Measurements from ENCODE around the gene GFRA1.

The GFRA1 gene

DNA sequence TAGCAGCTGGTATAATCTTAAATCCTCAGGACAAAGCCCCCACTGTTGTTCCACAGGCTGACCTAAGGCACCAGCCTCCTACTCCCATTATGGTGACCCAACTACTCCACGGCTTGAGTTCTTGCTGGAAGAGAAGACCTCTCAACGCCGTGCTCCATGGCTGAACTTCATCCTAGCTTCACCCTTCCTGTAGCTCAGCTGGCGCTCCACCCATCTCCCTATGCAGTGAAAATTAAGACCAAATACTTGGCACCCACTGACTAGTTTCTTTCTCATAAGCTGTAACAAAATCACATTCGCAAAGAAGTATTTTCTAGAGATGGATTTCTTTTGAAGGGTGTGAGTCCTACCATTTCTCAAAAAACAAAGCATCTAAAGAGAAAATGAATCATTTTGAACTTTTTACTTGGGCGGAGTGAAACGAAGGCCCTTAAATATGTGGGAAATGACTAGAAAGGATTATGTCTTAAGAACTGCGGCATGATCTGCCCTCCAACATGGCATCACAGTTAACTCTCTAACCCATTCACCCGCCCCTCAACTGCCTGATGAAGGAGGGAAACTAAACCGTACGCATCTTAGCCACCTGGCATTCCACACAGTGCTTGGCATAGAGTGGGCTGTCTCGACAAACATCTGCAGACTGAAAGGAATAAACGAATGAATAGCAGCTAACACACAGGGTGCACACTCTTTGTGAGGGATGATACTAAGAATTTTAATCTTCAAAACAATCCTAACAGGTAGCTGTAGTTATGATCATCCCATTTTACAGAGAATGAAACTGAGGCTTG lies 32.7 kb downstream of the GFRA1 start:
- no peak for DNase-seq

DNA sequence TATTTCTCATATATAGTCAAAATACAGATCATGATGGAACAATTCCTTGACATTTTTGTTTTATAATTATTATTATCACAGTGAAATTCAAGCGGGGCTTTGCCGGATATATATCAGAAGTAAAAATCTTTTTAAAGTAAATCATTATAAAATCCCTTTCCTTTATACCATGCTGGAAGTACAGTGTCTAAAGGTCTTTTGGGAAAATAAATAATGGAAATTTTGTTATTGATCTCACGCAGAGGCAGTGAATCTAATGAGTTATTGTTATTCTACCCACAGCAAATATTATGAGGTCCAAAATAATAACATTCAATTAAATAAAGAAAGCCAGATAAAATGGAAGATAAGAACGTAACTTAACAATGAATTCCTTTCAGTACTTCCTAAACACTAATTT lies 33.8 kb downstream of the GFRA1 start:
- DNase-seq = no peak

DNA sequence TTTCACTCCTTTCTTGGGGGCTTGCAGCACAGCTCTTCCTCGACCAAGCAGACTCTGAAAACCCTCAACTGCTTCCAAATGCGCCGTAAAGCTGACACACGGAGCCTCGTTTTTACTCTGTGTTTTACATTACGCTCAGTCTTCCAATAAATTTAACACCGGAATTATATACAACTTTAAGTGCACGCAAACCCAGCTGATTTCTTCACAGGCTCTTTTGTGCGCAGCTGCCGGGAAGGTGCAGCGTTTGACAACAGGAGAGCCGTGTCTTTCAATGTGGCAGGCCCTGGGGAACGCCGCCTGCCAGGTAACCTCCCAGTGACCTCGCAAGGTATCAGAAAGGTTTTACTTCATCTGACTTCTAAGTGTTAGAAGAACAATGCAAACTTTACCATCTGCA lies 35.0 kb downstream of the GFRA1 start:
- no peak for DNase-seq

DNA sequence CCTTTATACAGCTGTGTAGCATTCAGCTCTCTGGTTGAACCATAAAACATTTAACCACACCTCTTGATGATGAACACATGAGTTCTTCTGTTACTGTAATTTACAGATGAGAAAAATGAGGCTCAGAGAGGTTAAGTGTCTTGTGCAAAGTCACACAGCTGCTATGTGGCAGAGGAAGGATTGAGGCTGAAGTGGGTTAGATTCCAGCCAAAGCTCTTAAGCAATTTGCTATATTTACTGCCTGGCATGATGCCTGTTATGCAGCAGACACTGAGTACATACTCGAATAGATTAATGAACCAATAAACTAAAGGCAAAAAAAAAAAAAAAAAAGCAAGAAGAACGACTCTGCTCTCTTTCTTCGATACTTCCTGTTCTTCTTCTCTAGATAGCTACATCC lies 35.7 kb downstream of the GFRA1 start:
- no peak for DNase-seq

DNA sequence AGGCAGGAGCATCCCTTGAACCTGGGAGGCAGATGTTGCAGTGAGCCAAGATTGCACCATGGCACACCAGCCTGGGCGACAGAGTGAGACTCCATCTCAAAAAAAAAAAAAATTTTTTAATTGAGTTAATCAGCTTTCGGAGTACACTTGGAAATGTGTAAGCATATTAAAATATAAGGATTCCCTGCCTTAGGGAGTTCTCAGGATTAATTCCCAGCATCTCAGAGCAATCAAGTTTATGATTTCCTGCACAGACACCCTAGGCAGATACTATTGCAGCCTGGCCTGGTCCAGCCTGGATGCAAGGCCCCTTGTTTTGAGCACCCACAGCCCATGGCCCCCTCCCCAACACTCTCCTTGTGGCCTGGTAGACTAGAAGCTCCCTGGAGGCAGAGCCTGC lies 39.8 kb downstream of the GFRA1 start:
- no peak for DNase-seq

DNA sequence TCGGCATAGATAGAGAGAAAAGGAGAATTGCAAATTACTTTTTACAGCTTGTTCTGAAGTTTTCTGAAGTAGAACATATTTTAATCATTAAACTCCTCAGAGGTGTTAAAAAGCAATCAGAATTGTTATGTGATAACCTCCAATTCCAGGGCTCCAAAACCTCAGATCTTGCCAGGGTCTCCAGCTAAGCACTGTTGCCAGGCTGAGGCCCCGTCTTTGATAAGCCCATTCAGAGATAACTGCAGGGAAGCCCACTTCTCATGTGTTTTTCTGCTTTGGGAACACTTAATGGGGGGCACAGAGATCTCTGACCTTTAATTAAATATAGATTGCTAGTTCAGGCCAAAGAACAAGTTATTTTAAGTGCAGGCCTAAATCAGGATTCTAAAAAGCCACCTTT lies 40.4 kb downstream of the GFRA1 start:
- no peak for DNase-seq

DNA sequence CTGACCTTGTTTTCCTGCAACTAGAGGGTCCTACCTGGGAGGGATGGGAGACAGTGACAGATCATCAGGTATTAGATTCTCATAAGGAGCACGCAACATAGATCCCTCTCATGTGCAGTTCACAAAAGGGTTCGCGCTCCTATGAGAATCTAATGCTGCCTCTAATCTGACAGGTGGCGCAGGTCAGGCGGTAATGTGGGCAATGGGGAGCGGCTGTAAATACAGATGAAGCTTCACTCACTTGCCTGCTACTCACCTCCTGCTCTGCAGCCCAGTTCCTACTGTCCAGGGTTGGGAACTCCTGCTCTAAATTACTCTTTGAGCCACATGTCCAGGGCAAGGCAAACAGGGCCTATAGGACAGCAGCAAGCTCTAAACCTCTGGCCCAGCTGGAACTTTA lies 46.2 kb downstream of the GFRA1 start:
- no peak for DNase-seq

DNA sequence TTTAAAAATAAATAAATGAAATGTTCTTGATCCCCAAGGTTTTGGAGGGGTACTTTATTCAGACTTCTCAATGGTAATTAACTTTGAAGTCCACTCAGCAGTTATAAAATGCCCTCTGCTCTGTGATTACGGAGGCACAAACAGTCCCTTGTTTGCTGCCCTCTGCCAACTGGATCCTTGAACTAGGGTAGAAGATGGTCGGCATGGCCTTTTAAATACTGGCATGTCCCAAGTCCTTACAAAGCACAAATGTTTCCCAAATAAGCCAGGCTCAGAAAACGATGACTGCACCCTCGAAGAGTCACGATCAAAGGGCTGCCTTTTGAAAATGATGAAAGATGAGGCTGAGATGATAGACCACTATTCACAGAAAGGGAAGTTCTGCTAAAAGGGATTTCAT lies 47.0 kb downstream of the GFRA1 start:
- no peak for DNase-seq

DNA sequence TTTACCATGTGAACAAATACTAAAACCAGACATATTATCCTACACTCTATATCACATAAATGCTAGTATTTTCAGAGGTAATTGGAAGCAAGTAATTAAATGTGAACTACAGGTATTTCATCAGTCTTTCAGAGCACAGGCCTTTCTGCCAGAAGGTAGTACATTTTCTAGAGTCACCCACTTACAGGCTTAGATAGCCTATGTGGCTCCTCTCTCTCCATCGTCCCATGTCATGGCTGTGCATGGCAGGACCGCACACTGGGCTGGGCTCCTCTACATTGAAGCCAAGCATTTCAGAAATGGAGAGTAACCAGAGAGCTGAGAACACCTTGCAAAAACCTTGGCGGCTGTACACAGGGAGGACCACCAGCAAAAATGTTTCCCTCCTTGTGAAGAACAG lies 49.7 kb downstream of the GFRA1 start:
- DNase-seq = no peak

DNA sequence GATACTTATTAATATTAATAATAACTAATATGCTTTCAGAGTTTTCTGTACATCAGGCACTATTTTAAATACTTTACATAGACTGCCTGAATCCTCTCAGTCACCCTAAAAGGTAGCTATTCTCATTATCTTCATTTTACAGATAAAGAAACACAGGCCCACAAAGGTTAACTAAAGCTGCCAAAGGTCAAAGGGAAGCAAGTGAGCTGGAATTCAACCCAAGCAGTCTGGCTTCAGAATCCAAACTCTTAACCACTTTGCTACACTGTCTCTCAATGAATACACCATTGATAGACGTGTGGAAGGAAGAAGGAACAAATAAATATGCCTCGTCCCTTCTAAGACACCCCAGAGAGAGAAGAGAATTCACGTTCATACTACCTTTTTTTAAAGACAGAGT lies 52.0 kb downstream of the GFRA1 start:
- DNase-seq = no peak

DNA sequence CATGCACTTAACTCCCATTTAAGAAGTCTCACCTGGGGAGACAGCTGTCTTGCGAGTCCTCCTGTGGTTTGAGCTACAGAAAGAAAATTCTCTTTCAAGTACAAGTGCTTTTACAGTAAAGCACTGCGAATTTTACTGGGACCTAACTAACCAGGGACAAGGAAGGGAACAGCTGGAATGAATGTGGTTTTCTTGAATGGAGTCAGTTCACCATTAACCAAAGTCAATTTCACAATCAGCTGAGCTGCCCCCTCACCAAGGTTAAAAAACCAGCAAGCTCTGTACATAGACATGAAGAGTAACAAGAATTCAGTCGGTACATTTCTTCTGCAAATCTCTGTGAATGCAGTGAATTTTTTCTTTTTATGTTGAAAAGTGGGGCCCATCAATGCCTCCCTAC lies 56.3 kb downstream of the GFRA1 start:
- no peak for DNase-seq

DNA sequence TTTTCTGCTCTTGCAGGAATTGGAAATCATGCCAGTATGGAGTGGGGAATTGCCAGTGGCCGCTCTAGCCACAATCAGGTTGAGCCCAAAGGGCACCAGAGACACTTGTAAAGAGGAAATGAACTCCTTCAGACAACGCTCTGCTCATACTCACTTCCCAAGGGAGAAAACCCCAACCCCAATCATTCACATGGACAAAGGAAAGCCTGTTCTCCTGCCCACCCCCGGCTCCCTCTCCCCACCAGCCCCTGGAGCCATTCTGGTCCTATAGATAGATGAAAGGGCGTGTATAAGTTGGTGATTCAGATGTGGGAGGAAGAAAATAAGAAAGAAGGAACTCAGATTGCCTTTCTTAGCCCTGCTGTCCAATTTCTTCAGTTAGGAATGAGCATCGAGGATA lies 57.4 kb downstream of the GFRA1 start:
- DNase-seq = no peak

DNA sequence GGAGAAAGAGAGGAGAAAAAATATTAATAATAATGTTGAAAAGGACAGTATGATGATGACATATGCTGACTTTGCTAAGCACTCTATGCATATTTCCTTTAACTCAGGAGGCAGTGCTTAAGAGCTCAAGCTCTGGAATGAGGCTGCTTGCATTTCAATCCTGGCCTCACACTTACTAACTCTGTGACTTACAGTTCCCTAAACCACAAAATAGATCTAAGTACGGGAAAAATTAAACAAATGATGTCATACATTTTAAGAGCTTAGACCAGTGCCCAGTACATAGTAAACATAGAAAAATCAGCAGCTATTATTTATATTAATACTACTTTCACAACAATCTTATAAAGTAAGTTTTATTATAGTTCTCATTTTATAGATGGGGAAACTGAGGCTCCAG lies 61.3 kb downstream of the GFRA1 start:
- no peak for DNase-seq

DNA sequence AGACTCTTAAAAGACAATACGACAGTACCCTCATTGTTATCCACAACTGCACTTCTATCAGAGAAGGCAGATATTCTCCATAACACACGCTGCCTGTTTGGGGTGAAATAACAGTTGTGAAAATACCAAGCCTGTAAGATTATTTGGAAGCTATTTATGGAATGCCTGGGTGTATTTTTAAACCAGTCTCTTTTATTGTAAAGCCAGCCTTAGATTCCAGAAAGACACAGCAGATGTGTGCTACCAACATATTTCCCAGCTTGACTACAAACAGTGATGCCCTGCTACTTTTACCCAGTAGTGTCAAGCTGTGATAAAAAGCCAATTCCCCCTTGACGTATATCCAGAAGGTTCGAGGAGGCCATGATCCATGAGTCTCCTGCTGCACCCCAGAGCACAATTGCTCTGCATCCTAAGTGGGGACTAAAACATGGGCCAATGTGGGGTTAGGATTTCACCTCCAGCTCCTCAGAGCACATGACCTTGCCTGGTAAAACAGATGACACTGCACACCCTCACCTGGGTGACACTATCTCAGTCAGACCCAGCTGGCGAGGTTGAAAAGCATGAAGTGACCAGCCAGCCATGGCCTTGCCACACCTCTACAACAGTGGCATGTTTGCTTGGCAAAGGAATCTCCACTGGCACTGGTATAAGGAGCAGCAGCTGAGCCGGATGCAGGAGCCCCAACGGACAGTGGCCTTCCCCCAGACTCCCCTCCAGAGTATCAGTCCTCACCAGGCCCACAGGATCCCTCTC lies 62.2 kb downstream of the GFRA1 start:
- no peak for DNase-seq

DNA sequence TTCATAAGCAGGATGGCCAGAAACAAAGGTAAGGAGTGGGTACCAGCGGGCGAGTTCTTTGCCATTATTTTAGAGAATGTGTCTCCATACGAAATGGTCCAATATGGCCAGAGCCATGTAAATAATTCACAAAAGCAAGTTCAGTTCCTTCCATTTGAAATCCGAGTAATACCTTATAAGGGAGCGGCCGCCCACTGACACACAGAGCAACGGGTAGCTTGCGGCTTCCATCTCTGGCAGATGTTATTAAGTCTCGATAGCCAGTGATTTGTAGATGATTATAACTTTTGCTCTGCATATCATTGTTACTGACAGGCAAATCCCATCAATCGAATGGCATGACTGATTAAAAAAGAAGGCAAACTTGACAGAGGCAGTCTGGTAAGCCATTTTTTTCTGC lies 63.2 kb downstream of the GFRA1 start:
- no peak for DNase-seq

DNA sequence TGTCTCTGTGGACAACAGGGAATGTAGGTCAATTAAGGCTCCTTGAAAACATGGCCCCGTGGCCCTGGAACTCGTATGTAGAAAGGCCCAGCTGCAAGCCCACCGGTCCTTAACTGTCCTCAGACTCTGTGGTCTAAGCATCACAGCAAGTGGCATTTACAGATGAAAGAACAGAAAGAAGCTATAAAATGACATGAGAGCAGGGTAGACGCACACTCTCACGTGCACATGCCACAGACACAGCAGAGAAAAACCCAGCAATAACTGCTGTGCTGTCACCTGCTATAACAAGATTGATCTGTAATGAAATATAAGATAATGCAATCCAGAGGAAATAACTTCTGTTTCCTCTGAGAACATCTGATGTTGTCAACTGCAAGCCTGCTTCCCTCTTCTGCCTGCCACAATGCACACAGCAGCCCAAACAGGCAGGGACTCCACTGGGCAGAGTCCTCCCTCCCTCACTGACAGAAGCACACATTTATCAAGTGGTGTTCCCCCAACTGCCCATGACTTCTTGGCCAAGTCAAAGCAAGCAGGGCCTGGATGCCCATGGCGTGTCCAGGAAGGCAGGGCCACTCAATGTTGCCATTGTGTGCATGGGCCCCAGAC lies 63.9 kb downstream of the GFRA1 start:
- no peak for DNase-seq

DNA sequence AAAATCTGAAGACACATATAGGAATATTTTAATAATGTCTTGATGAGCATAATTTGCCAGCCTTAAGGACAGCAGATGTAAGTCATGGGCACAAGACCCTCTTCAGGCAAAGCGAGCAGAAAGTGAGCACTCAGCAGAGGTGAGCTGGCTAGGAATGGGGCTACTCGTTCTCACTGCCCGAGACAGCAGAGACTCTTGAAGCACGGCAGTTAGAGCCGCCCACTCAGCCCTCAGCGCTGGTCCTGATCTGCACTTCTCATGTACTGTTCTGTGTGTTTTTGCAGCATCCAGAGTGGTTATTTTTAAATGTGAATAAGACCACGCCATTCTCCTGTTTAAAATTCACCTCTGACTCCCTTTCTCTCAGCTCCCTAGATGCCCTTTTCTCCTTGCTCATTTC lies 65.3 kb downstream of the GFRA1 start:
- no peak for DNase-seq

DNA sequence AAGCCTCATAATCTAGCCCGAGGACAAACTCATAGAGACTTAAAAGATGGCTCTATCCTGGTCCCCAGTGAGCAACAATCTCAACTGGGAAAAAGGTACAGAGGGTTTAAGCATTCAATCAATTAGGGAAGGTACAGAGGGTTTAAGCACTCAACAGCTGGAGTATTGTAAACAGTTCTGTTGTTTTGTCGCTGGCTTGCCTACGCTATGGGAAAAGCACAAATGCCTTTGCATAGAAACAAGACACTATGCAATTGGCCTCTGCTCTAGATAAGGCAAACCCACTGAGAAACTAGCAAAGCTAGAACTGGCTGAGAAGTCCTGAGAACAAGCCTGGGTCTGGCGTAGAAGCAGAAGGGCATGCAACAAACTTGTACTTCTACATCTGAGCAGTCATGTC lies 69.3 kb downstream of the GFRA1 start:
- no peak for DNase-seq

DNA sequence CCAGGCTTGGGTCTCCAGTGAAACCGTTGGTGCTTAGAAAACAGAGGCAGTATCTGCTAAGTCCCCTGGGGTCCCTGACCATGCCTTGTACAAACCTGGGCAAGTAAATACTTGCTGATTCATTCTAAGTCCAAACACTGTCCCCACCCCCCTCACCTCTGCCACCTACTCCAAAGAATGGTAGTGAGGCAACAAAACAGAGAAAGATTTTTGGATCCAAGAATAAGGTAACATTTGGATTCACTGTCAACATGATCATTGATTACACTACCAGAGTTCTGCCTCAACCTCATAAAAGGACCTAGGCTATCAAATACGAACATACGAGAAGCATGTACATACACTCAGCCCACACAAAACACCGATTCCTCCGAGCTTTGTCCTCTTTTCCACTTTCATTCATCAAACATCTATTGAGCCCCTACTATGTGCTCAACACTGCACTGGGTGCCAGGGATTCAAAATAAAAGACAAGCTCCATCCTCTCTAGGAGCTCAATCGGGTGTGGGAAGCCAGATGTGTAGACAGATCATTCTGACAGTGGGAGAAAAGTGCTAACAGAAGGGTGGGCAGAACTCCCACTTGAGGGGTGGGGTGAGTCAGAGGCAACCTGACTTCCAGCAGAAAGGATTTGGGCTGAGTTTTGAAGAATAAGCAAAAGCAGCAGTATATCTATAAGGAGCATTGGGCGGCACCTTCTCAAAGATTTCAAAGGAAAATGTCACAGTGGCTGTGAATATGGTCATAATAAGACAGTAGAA lies 71.2 kb downstream of the GFRA1 start:
- no peak for DNase-seq

DNA sequence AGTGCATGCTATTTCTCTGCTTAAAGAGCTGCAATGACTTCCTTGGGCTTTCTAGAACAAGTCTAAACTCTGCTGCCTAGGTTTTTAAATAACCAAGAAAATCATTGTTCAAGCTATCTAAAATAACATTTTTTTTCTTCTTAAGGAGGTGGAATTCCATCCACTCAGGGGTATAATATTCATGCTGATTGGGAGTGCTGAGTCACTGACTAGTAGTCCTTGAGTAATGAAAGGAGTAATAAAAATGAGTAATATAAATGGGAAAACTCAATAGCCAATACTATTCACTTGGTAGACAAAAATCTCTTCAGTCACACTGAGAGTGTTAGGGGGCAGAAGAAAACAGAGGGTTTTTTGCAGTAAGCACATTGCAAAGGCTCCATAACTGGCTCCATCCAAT lies 72.0 kb downstream of the GFRA1 start:
- DNase-seq = no peak

DNA sequence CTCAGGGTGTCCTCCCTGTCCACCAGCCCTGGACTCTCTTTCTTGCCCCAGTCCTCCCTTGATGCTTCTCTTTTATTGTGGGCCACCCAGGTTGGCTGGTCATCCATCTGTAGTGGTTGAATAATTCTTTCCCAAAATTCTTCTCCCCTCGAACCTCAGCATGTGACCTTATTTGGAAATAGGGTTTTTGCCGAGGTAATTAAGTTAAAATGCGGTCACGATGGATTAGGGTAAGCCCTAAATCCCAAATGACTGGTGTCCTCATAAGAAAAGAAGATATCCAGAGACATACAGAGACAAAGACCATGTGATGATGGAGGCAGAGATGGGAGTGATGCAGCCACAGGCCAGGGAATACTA lies 74.3 kb downstream of the GFRA1 start:
- DNase-seq = no peak

DNA sequence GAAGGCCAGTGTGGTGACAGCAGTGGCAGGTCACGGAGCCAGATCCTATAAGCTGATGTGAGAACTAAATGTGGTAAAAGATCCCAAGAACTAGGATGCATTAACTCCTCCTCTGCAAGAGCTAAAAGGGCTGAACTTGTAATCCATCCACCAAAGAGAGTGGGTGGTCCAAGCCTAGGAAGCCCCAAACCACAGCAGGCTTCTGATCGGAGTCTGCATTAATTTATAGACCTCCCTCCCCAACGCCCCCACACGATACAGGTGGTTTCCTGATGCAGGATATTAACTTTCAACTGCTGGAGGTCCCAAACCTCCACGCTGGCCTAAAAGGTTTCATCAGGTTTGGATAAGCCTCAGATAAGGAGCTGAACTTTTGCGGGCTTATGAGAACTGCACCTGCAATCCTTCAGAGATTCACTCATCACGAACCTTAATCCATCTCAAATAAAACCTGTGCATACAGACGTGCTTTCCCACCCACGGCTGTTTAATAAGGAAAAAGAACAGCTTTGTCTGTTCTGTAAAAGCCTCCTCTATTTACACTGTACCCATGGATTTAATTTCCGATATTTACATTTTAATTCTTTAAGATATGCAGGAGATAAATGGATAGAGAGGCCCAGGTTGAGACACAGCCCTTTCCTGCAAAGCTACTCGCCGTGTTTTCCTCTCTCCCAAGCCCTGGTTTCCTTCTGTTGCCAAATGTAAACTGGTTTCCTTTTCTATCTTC lies 74.9 kb downstream of the GFRA1 start:
- no peak for DNase-seq

DNA sequence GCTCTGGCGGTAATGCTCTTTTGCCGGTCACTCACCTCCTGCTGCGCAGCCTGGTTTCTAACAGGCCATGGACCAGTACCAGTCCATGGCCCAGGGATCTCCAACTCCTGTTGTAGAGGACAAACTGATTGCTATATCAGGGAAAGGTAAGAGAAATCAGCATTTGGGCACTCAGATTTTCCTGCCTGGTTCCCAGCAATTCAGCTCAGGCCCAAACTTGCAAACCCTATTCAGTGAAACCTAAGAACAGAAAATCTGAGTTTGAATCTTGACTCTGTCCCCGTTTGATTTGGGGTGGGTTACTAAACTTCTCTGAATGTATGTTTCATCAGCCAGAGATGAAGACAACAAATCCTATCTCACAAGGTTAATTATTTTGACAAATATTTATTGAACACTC lies 77.4 kb downstream of the GFRA1 start:
- no peak for DNase-seq
